Measurements from ENCODE around the gene GRIFIN.

DNA sequence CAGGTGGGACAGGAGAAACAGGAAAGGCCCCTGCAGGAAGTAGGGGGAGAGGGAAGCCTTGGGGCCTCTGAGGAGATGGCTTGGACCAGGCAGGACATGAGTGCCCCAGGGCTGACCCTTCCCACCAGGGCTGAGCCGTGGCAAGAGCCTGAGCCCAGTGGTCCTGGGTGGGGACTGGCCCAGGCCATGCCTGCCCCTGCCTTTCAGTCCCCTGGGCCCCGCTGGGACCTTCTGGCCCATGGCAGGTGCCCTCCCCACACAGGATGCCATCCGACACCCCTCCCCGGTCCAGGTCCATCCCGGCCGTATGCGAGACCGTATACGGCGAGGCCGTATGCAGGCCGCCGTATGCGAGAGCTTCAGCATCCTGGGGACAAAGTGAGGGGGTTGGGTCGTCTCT is 2.0 kb downstream of the GRIFIN start:
- TF ChIP-seq, protein P1, sequence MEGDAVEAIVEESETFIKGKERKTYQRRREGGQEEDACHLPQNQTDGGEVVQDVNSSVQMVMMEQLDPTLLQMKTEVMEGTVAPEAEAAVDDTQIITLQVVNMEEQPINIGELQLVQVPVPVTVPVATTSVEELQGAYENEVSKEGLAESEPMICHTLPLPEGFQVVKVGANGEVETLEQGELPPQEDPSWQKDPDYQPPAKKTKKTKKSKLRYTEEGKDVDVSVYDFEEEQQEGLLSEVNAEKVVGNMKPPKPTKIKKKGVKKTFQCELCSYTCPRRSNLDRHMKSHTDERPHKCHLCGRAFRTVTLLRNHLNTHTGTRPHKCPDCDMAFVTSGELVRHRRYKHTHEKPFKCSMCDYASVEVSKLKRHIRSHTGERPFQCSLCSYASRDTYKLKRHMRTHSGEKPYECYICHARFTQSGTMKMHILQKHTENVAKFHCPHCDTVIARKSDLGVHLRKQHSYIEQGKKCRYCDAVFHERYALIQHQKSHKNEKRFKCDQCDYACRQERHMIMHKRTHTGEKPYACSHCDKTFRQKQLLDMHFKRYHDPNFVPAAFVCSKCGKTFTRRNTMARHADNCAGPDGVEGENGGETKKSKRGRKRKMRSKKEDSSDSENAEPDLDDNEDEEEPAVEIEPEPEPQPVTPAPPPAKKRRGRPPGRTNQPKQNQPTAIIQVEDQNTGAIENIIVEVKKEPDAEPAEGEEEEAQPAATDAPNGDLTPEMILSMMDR (IDR thresholded peaks at IDR 0.05; ENCODE audit: low read depth, low read length, poor library complexity, severe bottlenecking), result no peak
- no peak for TF ChIP-seq EZH2phosphoT487 (IDR thresholded peaks at IDR 0.05; ENCODE audit: borderline replicate concordance, low read length)
